ENCODE measurements around the gene IDH2. TPM values are rescaled to one million over a fixed set of nuclear protein-coding genes. Genes with fewer than 3 reads are reported as not detected.

Gene IDH2
- total RNA-seq, 1 donor from 2014 or later, result 79.1 TPM

- Histone ChIP-seq H3K36me3 (ENCODE audit: control insufficient read depth, insufficient read depth, low read length) (peaks cover 4% of the 10 kb centered on the region), H3K4me3 (ENCODE audit: low read depth, low read length) (no peak overlapping the region), H3K27me3 (ENCODE audit: control insufficient read depth, insufficient read depth, low read length) (no peaks in the 10 kb centered on the region)
- no peak for DNase-seq (ENCODE audit: low read depth)
- no peak for TF ChIP-seq CTCF (IDR thresholded peaks at IDR 0.05; ENCODE audit: insufficient read depth, low read length, poor library complexity, severe bottlenecking)
Measured at GRCh38 chr15:90090226-90090848, 11.9 kb downstream of the IDH2 start.

- peaks cover 9% of the 10 kb centered on the region for H3K36me3 ChIP-seq (ENCODE audit: control insufficient read depth, insufficient read depth, low read length)
- no peak overlapping the region for H3K4me3 ChIP-seq (ENCODE audit: low read depth, low read length)
- peak; percentile 37 for TF ChIP-seq CTCF (IDR thresholded peaks at IDR 0.05; ENCODE audit: insufficient read depth, low read length, poor library complexity, severe bottlenecking)
- no peak for DNase-seq (ENCODE audit: low read depth)
- no peaks in the 10 kb centered on the region for H3K27me3 ChIP-seq (ENCODE audit: control insufficient read depth, insufficient read depth, low read length)
Measured at GRCh38 chr15:90087454-90088154, 14.7 kb downstream of the IDH2 start.

GRCh38 chr15:90086868-90087268 lies 15.4 kb downstream of the IDH2 start:
- TF ChIP-seq CTCF (IDR thresholded peaks at IDR 0.05; ENCODE audit: insufficient read depth, low read length, poor library complexity, severe bottlenecking), result peak; percentile 78
- Histone ChIP-seq H3K27me3 (ENCODE audit: control insufficient read depth, insufficient read depth, low read length) (no peaks in the 10 kb centered on the region), H3K4me3 (ENCODE audit: low read depth, low read length) (no peak overlapping the region), H3K36me3 (ENCODE audit: control insufficient read depth, insufficient read depth, low read length) (peaks cover 9% of the 10 kb centered on the region)
- DNase-seq (ENCODE audit: low read depth), result no peak

- no peak for TF ChIP-seq CTCF (IDR thresholded peaks at IDR 0.05; ENCODE audit: insufficient read depth, low read length, poor library complexity, severe bottlenecking)
- Histone ChIP-seq H3K36me3 (ENCODE audit: control insufficient read depth, insufficient read depth, low read length) (peaks cover 9% of the 10 kb centered on the region), H3K4me3 (ENCODE audit: low read depth, low read length) (no peak overlapping the region), H3K27me3 (ENCODE audit: control insufficient read depth, insufficient read depth, low read length) (no peaks in the 10 kb centered on the region)
- no peak for DNase-seq (ENCODE audit: low read depth)
Measured at GRCh38 chr15:90085565-90085964, 16.7 kb downstream of the IDH2 start.

GRCh38 chr15:90084876-90085423 lies 17.3 kb downstream of the IDH2 start:
- no peak for TF ChIP-seq CTCF (IDR thresholded peaks at IDR 0.05; ENCODE audit: insufficient read depth, low read length, poor library complexity, severe bottlenecking)
- Histone ChIP-seq H3K36me3 (ENCODE audit: control insufficient read depth, insufficient read depth, low read length) (peaks cover 9% of the 10 kb centered on the region), H3K4me3 (ENCODE audit: low read depth, low read length) (no peak overlapping the region), H3K27me3 (ENCODE audit: control insufficient read depth, insufficient read depth, low read length) (no peaks in the 10 kb centered on the region)
- no peak for DNase-seq (ENCODE audit: low read depth)
